AG09319 (cell line): ENCODE results near the gene DYRK1A.
"Not testable (repeated sequence)": the region's sequence is repeated elsewhere in the genome, so short reads cannot be mapped to it uniquely, and the experiment has no call there.

ENCODE experiments used
- DNase-seq: peaks from one replicate; pipeline ENCODE4 v3.0.0-alpha.2; 2010; ENCODE audit warnings: low read depth; ENCODE audit errors: extremely low read depth
- TF ChIP-seq, protein P1 (sequence below): IDR thresholded peaks from 2 replicates; pipeline ENCODE4 v1.5.1; 2011; ENCODE audit warnings: low read depth, mild to moderate bottlenecking, inconsistent platforms, low read length, moderate library complexity

The DYRK1A gene

DNA sequence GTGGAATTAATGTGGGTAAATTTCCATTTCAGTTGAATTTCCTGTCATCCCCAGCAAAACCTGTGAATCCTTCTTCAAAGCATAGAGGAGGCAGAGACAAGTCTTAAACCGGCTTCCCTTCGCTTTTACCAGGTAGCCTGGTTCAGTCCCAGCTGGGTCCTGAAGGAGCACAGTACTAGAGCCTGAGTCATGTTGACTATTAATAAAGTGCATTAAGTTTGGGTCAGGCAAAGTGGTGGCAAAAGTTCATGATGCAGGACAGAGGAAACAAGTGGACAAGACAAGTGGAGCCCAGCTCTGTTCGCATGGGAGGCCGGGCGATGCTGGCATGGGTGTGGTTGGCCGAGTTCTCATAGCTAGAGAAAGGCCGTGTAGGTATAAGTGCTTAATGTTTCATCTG, 150.4 kb downstream of the DYRK1A start:
- TF ChIP-seq, protein P1, sequence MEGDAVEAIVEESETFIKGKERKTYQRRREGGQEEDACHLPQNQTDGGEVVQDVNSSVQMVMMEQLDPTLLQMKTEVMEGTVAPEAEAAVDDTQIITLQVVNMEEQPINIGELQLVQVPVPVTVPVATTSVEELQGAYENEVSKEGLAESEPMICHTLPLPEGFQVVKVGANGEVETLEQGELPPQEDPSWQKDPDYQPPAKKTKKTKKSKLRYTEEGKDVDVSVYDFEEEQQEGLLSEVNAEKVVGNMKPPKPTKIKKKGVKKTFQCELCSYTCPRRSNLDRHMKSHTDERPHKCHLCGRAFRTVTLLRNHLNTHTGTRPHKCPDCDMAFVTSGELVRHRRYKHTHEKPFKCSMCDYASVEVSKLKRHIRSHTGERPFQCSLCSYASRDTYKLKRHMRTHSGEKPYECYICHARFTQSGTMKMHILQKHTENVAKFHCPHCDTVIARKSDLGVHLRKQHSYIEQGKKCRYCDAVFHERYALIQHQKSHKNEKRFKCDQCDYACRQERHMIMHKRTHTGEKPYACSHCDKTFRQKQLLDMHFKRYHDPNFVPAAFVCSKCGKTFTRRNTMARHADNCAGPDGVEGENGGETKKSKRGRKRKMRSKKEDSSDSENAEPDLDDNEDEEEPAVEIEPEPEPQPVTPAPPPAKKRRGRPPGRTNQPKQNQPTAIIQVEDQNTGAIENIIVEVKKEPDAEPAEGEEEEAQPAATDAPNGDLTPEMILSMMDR, result no peak

DNA sequence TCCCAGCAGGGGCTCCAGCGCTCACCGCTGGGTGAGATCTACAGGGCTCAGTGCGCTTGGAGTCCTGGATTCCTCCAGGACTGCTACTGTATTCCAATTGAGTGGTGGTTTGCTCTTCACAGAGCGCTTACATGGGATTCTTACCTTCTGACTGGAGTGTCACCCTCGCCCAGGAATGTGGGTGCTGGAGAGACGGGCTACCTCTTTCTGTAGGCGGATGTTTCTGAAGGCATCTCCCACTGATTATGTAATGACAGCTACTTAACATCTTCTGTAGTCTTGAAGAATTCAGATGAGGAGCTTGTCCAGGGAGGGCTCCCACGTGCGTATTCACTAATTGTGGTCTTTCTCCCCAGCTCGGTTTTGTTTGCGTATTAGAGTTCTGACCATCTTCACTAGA, 154.2 kb downstream of the DYRK1A start:
- DNase-seq, result no peak
- TF ChIP-seq, protein P1, result no peak

More for the DNA sequence above, 150.4 kb downstream of the DYRK1A start:
- no peak for DNase-seq

DNA sequence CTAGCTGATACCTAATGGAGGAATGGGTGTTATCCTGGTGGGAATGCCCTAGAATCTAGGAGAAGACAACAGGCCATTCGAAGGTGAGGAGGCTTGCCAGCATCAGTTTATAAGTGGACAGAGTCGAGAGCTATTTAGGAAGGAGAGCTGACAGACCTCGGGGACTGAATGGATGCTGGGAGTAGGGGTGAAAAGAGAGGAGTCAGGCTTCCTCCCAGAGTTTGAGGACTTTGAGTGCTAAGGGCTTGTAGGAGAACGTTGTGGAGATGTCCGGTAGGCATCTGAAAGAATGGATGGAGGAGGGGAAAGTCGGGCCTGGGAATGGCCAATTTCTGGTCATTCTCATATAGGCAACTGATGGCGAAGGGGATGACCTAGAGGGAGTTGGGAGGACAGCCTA, 155.1 kb downstream of the DYRK1A start:
- TF ChIP-seq, protein P1, result no peak
- no peak for DNase-seq

DNA sequence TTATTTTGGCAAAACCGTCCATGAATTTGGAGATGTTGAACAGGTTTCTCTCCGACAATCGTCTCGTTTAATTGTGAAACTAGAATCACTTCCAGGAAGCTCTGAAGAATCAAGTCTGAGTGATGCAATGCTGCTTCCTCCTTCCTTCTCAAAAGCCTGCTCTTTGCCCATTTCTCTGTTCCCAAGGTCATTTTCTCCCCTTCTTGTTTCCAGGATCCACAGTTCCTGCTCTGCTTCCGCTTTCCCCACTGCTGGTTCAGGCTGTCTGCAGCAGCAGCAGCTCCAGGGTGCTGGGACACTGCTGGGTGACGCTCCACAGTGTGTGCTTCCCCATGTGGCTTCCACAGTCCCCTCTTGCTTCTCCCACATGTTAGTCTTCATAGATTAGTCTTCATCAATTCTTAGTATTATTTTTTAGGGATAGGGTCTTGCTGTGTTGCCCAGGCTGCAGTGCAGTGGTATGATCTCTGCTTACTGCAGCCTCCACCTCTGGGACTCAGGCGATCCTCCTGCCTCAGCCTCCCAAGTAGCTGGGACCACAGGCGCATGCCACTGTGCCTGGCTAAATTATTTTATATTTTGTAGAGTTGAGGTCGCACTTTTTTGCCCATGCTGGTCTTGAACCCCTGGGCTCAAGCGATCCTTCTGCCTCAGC, 156.2 kb downstream of the DYRK1A start:
- DNase-seq, result no peak
- TF ChIP-seq, protein P1, result no peak

DNA sequence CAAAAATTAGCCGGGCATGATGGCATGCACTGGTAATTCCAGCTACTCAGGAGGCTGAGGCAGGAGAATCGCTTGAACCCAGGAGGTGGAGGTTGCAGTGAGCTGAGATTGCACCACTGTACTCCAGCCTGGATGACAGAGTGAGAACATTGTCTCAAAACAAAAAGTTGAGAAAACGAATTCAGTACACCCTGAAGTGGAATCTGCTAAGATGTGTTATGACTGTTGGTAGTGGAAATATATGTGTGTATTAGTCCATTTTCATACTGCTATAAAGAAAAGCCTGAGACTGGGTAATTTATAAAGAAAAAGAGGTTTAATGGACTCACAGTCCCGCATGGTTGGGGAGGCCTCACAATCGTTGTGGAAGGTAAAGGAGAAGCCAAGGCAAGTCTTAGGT, 158.4 kb downstream of the DYRK1A start:
- not testable (repeated sequence) for DNase-seq

DNA sequence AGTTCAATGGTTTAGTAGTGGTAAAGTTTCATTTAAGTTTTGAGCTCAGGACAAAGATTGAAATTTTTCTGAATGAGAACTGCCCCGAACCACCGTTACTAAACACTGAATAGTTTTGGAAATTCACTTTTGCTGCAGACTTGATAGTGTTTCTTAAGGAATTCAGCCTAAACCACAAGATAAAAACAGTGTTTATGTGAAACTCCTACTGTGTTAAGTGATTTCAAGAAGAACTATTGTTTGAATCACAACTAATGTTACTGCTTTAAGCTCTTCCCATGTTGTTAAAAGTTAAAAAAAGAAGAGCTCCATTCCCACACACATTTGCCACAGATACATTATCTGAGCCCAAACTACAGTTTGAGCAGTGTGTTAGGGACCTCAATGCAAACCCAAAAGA, 159.2 kb downstream of the DYRK1A start:
- no peak for DNase-seq
- TF ChIP-seq, protein P1, result no peak

DNA sequence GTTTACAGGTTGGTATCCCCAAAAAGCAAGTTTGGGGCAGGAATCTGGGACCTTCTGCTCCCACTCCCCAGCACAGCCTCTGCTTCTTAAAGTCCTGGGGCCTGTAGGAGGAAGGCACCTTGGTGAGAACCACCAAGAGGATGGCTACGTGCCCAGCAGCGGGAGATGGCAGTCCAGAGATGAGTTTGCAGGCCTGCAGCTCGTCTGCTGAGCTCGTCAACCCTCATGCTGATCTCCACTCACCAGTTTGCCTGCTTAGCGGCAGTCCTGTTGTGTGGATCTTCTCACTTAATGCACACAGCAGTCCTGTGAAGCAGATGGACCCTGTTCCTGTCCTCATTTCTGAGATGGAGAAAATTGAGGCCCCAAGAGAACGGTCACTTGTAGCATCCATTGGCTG, 160.5 kb downstream of the DYRK1A start:
- TF ChIP-seq, protein P1, result no peak
- DNase-seq, result no peak

DNA sequence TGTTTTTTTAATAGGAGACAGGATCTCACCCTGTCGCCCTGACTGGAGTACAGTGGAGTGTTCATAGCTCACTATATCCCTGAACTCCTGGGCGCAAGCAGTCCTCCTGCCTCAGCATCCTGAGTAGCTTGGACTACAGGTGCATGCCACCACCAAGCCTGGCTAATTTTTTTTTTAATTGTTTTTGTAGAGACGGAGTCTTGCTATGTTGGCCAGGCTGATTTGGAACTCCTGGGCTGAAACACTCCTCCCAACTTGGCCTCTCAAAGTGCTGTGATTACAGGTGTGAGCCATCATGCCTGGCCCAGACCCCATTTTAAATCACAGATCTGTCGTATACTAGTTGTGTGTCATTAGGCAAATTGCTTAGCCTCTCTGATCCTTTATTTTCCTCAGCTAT, 161.1 kb downstream of the DYRK1A start:
- DNase-seq, result no peak
- TF ChIP-seq, protein P1, result no peak
